GM12892 (cell line): ENCODE results near the gene MYO7A.

Source experiments
- POLR2A ChIP-seq: IDR thresholded peaks from 2 replicates; pipeline ENCODE4 v1.6.1; 2011; ENCODE audit warnings: low read depth, low read length, control low read depth
- POLR2AphosphoS5 ChIP-seq: IDR thresholded peaks from 2 replicates; pipeline ENCODE4 v1.6.1; 2011; ENCODE audit warnings: low read depth, low read length, control low read depth
- TAF1 ChIP-seq: IDR thresholded peaks from 2 replicates; pipeline ENCODE4 v1.6.1; 2011; ENCODE audit warnings: low read depth, mild to moderate bottlenecking, control low read depth, low read length, borderline replicate concordance

- TF ChIP-seq POLR2A = no peak
- no peak for TF ChIP-seq POLR2AphosphoS5
- TF ChIP-seq TAF1 = no peak
These were observed 42.1 kb downstream of the MYO7A start for GRCh38 chr11:77170107-77170506.
